GM20000 (cell line): ENCODE data around the gene KDM4B.

Experiments used
- DNase-seq: peaks from one replicate; pipeline ENCODE4 v3.0.0; 2012; ENCODE audit warnings: low spot score
- CTCF ChIP-seq: IDR thresholded peaks from 2 replicates; pipeline ENCODE4 v1.5.1; 2012; ENCODE audit warnings: mild to moderate bottlenecking, control low read depth; ENCODE audit errors: extremely low read depth, missing control alignments

The KDM4B gene

DNA sequence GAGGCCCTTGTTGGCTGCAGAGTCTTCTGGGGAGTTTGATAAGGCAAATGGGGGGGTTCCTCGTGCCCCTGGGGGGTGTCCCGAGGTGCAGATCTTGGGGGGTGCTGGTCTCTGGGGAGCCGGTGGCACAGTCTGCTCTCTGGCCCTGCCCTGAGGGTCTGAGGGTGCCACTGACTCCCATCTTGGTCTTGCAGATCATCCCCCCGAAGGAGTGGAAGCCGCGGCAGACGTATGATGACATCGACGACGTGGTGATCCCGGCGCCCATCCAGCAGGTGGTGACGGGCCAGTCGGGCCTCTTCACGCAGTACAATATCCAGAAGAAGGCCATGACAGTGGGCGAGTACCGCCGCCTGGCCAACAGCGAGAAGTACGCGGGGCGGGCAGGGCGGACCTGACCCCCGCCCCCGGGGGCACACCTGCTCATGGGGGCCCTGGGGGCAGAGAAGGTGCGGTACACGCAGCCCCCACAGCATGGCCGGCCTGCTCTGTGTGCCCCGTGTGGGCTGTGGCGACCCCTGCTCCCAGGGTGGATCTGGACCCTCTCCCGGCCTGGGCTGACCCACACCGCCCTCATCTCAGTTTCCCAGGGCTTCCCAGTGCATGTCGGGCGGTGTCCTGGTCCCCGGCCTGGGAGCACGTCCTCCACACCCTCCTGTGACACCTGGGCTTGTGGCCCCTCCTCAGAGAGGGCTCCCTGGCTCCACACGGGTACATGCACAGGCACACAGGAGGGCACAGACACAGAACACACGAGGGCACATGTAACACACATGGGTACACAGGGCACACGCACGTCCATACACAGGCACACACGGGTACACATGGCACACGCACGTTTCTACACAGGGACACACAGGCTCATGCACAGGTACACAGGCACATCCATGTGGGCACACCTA, 71.0 kb downstream of the KDM4B start:
- no peak for DNase-seq
- no peak for TF ChIP-seq CTCF

DNA sequence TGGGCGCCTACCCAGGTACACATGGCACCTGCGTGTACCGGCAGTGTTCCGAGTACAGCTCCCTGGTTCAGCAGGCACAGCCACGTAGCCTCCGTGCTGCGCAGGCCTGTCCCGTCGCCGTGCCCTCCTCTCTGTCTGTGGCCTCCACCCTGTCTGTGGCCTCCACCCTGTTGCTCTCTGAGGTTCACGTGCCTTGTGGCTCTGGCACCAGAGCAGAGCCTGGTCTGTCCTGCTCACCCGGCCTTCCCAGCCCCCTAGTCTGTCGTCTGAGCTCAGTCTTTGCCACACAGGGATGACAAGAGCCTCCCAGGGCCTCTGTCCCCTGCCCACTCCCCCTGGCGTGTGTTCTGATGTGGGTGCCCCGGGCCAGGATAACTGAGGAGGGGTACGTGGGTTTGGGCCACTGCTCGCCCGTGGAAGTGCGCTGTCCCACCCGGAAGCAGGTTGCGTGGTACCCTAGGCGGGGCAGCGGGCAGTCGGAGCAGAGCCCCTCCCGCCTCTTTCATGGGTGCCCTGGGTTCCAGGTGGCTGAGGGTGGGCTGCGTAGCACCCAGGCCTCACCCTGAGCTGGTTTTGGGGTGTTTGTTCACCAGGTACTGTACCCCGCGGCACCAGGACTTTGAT, 71.7 kb downstream of the KDM4B start:
- no peak for TF ChIP-seq CTCF
- DNase-seq: no peak

GRCh38 chr19:5041168-5041912, 72.4 kb downstream of the KDM4B start:
- no peak for TF ChIP-seq CTCF
- no peak for DNase-seq

GRCh38 chr19:5041913-5042187, 72.9 kb downstream of the KDM4B start:
- TF ChIP-seq CTCF: no peak
- no peak for DNase-seq

- no peak for TF ChIP-seq CTCF
- DNase-seq: no peak
Observed at GRCh38 chr19:5042556-5042955, 73.6 kb downstream of the KDM4B start.

GRCh38 chr19:5045029-5045428, 76.1 kb downstream of the KDM4B start:
- TF ChIP-seq CTCF: no peak
- DNase-seq: no peak

DNA sequence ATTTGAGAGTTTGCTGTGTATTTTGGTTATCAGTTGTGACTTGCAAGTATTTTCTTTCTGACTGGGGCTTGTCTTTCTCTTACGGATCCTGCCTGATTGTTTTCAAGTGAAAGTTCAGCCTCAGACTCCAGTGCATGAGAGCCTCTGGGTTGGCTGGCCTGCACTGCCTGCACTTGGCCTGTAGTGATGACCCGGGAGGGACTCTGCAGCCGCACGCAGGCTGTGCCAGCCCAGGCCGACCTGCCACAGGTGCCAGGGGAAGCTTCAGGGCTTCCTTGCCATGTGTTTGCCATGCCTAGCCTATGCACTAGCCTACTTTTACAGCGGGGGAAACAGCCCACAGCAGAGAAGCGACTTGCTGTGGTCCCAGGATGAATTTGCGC, 77.0 kb downstream of the KDM4B start:
- no peak for TF ChIP-seq CTCF
- DNase-seq: no peak
